MM.1S (cell line): ENCODE results near the gene HTRA3.

Experiments
- DNase-seq: peaks from one replicate; pipeline ENCODE4 v3.0.0-alpha.2; 2015
- H2AFZ ChIP-seq: fragments of 300-600 bp; sonication (generic); 2 replicates; pipeline ENCODE4 v1.6.0; 2016; ENCODE audit warnings: antibody characterized with exemption, low read length
- H3F3A ChIP-seq: fragments of 300-600 bp; sonication (generic); 2 replicates; pipeline ENCODE4 v1.6.1; 2016; ENCODE audit warnings: mild to moderate bottlenecking, antibody characterized with exemption, low read length, moderate library complexity, mixed read lengths; ENCODE audit not compliant: insufficient read depth
- H3K27ac ChIP-seq: fragments of 300-600 bp; sonication (generic); 2 replicates; pipeline ENCODE4 v1.5.1; 2016; ENCODE audit warnings: mild to moderate bottlenecking, low read length
- H3K27me3 ChIP-seq: fragments of 300-600 bp; sonication (generic); replicated peaks from 2 replicates; pipeline ENCODE4 v1.6.0; 2016; ENCODE audit warnings: low read length; ENCODE audit not compliant: insufficient read depth
- H3K36me3 ChIP-seq: fragments of 300-600 bp; sonication (generic); replicated peaks from 2 replicates; pipeline ENCODE4 v1.6.1; 2016; ENCODE audit warnings: mild to moderate bottlenecking, low read length, mixed read lengths; ENCODE audit not compliant: insufficient read depth
- H3K4me1 ChIP-seq: fragments of 300-600 bp; sonication (generic); 2 replicates; pipeline ENCODE4 v1.6.1; 2016; ENCODE audit warnings: low read length, mixed read lengths
- H3K4me2 ChIP-seq: fragments of 300-600 bp; sonication (generic); 2 replicates; pipeline ENCODE4 v1.6.0; 2016; ENCODE audit warnings: low read depth, low read length
- H3K4me3 ChIP-seq: fragments of 300-600 bp; sonication (generic); 2 replicates; pipeline ENCODE4 v1.5.1; 2016; ENCODE audit warnings: low read length, mixed read lengths
- H3K79me2 ChIP-seq: fragments of 300-600 bp; sonication (generic); 2 replicates; pipeline ENCODE4 v1.6.1; 2016; ENCODE audit warnings: mixed run types, low read length, mixed read lengths
- H3K9ac ChIP-seq: fragments of 300-600 bp; sonication (generic); 2 replicates; pipeline ENCODE4 v1.6.1; 2016; ENCODE audit warnings: low read length, mixed read lengths
- H3K9me2 ChIP-seq: fragments of 300-600 bp; sonication (generic); replicated peaks from 2 replicates; pipeline ENCODE4 v1.6.1; 2016; ENCODE audit warnings: mild to moderate bottlenecking, low read length, mixed read lengths; ENCODE audit not compliant: insufficient read depth
- H3K9me3 ChIP-seq: fragments of 300-600 bp; sonication (generic); replicated peaks from 2 replicates; pipeline ENCODE4 v1.6.1; 2016; ENCODE audit warnings: mild to moderate bottlenecking, low read length, mixed read lengths; ENCODE audit not compliant: insufficient read depth
- H4K20me1 ChIP-seq: fragments of 300-600 bp; sonication (generic); 2 replicates; pipeline ENCODE4 v1.6.1; 2016; ENCODE audit warnings: mild to moderate bottlenecking, low read length, moderate library complexity, mixed read lengths; ENCODE audit not compliant: insufficient read depth
- CTCF ChIP-seq: fragments of 300-600 bp; sonication (generic); IDR thresholded peaks from 2 replicates; pipeline ENCODE4 v1.5.1; 2016; ENCODE audit warnings: antibody characterized with exemption, low read length, mixed read lengths
- EZH2 ChIP-seq: fragments of 300-600 bp; sonication (generic); optimal IDR thresholded peaks from 2 replicates; pipeline ENCODE3; 2017; ENCODE audit warnings: low read depth, mild to moderate bottlenecking, antibody characterized with exemption, low read length, mixed read lengths
- EZH2phosphoT487 ChIP-seq: fragments of 300-600 bp; sonication (generic); IDR thresholded peaks from 2 replicates; pipeline ENCODE4 v1.6.1; 2018; ENCODE audit warnings: antibody characterized with exemption, low read length

Gene HTRA3

GRCh38 chr4:8315435-8316250, 46.1 kb downstream of the HTRA3 start:
- H3K27ac ChIP-seq: no peak overlapping the region
- H3K4me1 ChIP-seq: no peaks in the 10 kb centered on the region
- H3K27me3 ChIP-seq: peaks cover 89% of the 10 kb centered on the region
- H3K36me3 ChIP-seq: no peaks in the 10 kb centered on the region
- H4K20me1 ChIP-seq: no peaks in the 10 kb centered on the region
- TF ChIP-seq EZH2: no peak
- TF ChIP-seq CTCF: no peak
- TF ChIP-seq EZH2phosphoT487: no peak
- no peak overlapping the region for H3K9ac ChIP-seq
- DNase-seq: peak; percentile 20
- H3K4me2 ChIP-seq: no peak overlapping the region
- H3K9me3 ChIP-seq: no peaks in the 10 kb centered on the region
- H3F3A ChIP-seq: no peaks in the 10 kb centered on the region
- H3K9me2 ChIP-seq: no peaks in the 10 kb centered on the region
- no peaks in the 10 kb centered on the region for H3K79me2 ChIP-seq
- H2AFZ ChIP-seq: no peak overlapping the region
- H3K4me3 ChIP-seq: no peak overlapping the region

GRCh38 chr4:8316251-8316771, 46.8 kb downstream of the HTRA3 start:
- Histone ChIP-seq H3K4me2 (no peak overlapping the region), H3F3A (no peaks in the 10 kb centered on the region), H3K79me2 (no peaks in the 10 kb centered on the region), H3K9me2 (no peaks in the 10 kb centered on the region), H3K27ac (no peak overlapping the region), H3K36me3 (no peaks in the 10 kb centered on the region), H4K20me1 (no peaks in the 10 kb centered on the region), H3K4me1 (no peaks in the 10 kb centered on the region), H3K4me3 (no peak overlapping the region), H2AFZ (no peak overlapping the region), H3K9ac (no peak overlapping the region), H3K27me3 (peaks cover 87% of the 10 kb centered on the region), H3K9me3 (no peaks in the 10 kb centered on the region)
- TF ChIP-seq EZH2phosphoT487 (no peak), CTCF (no peak), EZH2 (no peak)
- DNase-seq: no peak

GRCh38 chr4:8316911-8317351, 47.4 kb downstream of the HTRA3 start:
- Histone ChIP-seq H2AFZ (no peak overlapping the region), H3K4me2 (no peak overlapping the region), H3K9me2 (no peaks in the 10 kb centered on the region)

More at GRCh38 chr4:8316911-8317351, 47.4 kb downstream of the HTRA3 start:
- no peaks in the 10 kb centered on the region for H4K20me1 ChIP-seq
- no peaks in the 10 kb centered on the region for H3K4me1 ChIP-seq
- H3K27me3 ChIP-seq: peaks cover 86% of the 10 kb centered on the region
- H3K9me3 ChIP-seq: no peaks in the 10 kb centered on the region
- H3K27ac ChIP-seq: no peak overlapping the region
- no peaks in the 10 kb centered on the region for H3F3A ChIP-seq
- no peak for TF ChIP-seq EZH2phosphoT487
- no peak for TF ChIP-seq EZH2
- no peak for TF ChIP-seq CTCF
- no peaks in the 10 kb centered on the region for H3K79me2 ChIP-seq
- no peak overlapping the region for H3K9ac ChIP-seq
- DNase-seq: no peak
- H3K4me3 ChIP-seq: no peak overlapping the region
- H3K36me3 ChIP-seq: no peaks in the 10 kb centered on the region
